SK-N-SH (cell line): Measurements from ENCODE around the gene HDAC4. TPM values are rescaled to one million over a fixed set of nuclear protein-coding genes. Genes with fewer than 3 reads are reported as not detected.

Experiments
- CTCF ChIA-PET: fragments of 300-600, 350-600 bp; formaldehyde crosslinking; extraction: SDS; loops from one replicate; lab custom pipeline; 2021; lab: Yijun Ruan, JAX
- POLR2A ChIA-PET: fragments of 350-600 bp; sonication (Branson Sonifier 250); formaldehyde crosslinking; extraction: SDS; loops from one replicate; lab custom pipeline; 2020; ENCODE audit warnings: antibody characterized with exemption, inconsistent platforms; lab: Yijun Ruan, JAX
- DNase-seq: peaks from one replicate; pipeline ENCODE4 v3.0.0; 2012
- H2AFZ ChIP-seq: fragments of 200-600 bp; sonication (generic); 2 replicates; pipeline ENCODE4 v1.8.1; 2016; ENCODE audit warnings: antibody characterized with exemption, mild to moderate bottlenecking, low read depth
- H3F3A ChIP-seq: fragments of 200-600 bp; sonication (generic); replicated peaks from 2 replicates; pipeline ENCODE3; 2016; ENCODE audit warnings: antibody characterized with exemption, mild to moderate bottlenecking; ENCODE audit not compliant: insufficient read depth
- H3K27ac ChIP-seq, 2 experiments: fragments of 200-500 bp in 1 of 2; fragments of 200-600 bp in 1 of 2; sonication (Bioruptor generic) in 1 of 2; sonication (generic), shearing (Covaris generic) in 1 of 2; 2 replicates each; pipeline versions ENCODE4 v1.5.1 to v1.6.1; 2014 to 2016; ENCODE audit warnings: low read depth in 2 of 2, inconsistent platforms in 1 of 2, low read length in 1 of 2, mild to moderate bottlenecking in 1 of 2, mixed read lengths in 1 of 2
- H3K27me3 ChIP-seq: fragments of 200-600 bp; sonication (generic), shearing (Covaris generic); 2 replicates; pipeline ENCODE4 v1.6.1; 2016; ENCODE audit warnings: mixed run types; ENCODE audit not compliant: insufficient read depth
- H3K36me3 ChIP-seq, 2 experiments: fragments of 200-500 bp in 1 of 2; fragments of 200-600 bp in 1 of 2; sonication (Bioruptor generic) in 1 of 2; sonication (generic) in 1 of 2; replicated peaks in 1 of 2; 2 replicates each; pipeline versions ENCODE3 to v1.5.1; 2014 to 2016; ENCODE audit warnings: low read length in 1 of 2, mild to moderate bottlenecking in 1 of 2; ENCODE audit not compliant: insufficient read depth in 2 of 2, control insufficient read depth in 1 of 2
- H3K4me1 ChIP-seq, 2 experiments: fragments of 200-500 bp in 1 of 2; fragments of 200-600 bp in 1 of 2; sonication (Bioruptor generic) in 1 of 2; sonication (generic), shearing (Covaris generic) in 1 of 2; 2 replicates each; pipeline versions ENCODE4 v1.5.1 to v1.6.1; 2014 to 2016; ENCODE audit warnings: low read depth in 1 of 2, low read length in 1 of 2, mixed run types in 1 of 2; ENCODE audit not compliant: insufficient read depth in 2 of 2, control insufficient read depth in 1 of 2
- H3K4me2 ChIP-seq: fragments of 200-600 bp; sonication (generic), shearing (Covaris generic); 2 replicates; pipeline ENCODE4 v1.6.1; 2017; ENCODE audit warnings: mixed run types
- H3K4me3 ChIP-seq, 2 experiments: fragments of 200-500 bp in 1 of 2; fragments of 200-600 bp in 1 of 2; sonication (Bioruptor generic) in 1 of 2; sonication (generic), shearing (Covaris generic) in 1 of 2; 2 replicates each; pipeline versions ENCODE4 v1.5.1 to v1.8.1; 2014 to 2016; ENCODE audit warnings: low read depth in 2 of 2, inconsistent platforms in 1 of 2, low read length in 1 of 2, mild to moderate bottlenecking in 1 of 2, mixed read lengths in 1 of 2, moderate library complexity in 1 of 2
- H3K79me2 ChIP-seq: fragments of 200-600 bp; sonication (generic); 2 replicates; pipeline ENCODE4 v1.8.1; 2017; ENCODE audit warnings: mild to moderate bottlenecking; ENCODE audit not compliant: insufficient read depth
- H3K9ac ChIP-seq: fragments of 200-600 bp; sonication (generic); 2 replicates; pipeline ENCODE4 v1.6.1; 2017; ENCODE audit warnings: mixed run types
- H3K9me2 ChIP-seq: fragments of 200-600 bp; sonication (generic); 2 replicates; pipeline ENCODE4 v1.6.1; 2017; ENCODE audit warnings: mixed run types
- H3K9me3 ChIP-seq: fragments of 200-600 bp; sonication (generic); 2 replicates; pipeline ENCODE4 v1.6.1; 2017; ENCODE audit warnings: mixed run types, mild to moderate bottlenecking, moderate library complexity
- H4K20me1 ChIP-seq: fragments of 200-600 bp; sonication (generic); 2 replicates; pipeline ENCODE4 v1.6.1; 2017; ENCODE audit warnings: mild to moderate bottlenecking, mixed run types; ENCODE audit not compliant: insufficient read depth
- CTCF ChIP-seq: fragments of 200-600 bp; sonication (generic); IDR thresholded peaks from 2 replicates; pipeline ENCODE4 v1.6.1; 2017; ENCODE audit warnings: antibody characterized with exemption, mild to moderate bottlenecking, moderate library complexity
- ELF1 ChIP-seq: IDR thresholded peaks from 2 replicates; pipeline ENCODE4 v1.4.0; 2012
- EP300 ChIP-seq, 2 experiments: IDR thresholded peaks; 2 replicates each; pipeline versions ENCODE4 v1.4.0 to v1.6.1; 2012; ENCODE audit warnings: borderline replicate concordance in 1 of 2, low read depth in 1 of 2, low read length in 1 of 2
- FOXM1 ChIP-seq: IDR thresholded peaks from 2 replicates; pipeline ENCODE4 v1.4.0; 2012; ENCODE audit warnings: low read depth, mild to moderate bottlenecking
- GATA2 ChIP-seq: sonication (generic); formaldehyde crosslinking; IDR thresholded peaks from 2 replicates; pipeline ENCODE4 v1.5.0; 2020; ENCODE audit warnings: mild to moderate bottlenecking, missing genetic modification reagents
- IRF3 ChIP-seq: fragments of 150-350 bp; IDR thresholded peaks from 2 replicates; pipeline ENCODE4 v1.6.1; 2016; ENCODE audit warnings: mild to moderate bottlenecking, low read depth, low read length
- JUND ChIP-seq: IDR thresholded peaks from 2 replicates; pipeline ENCODE4 v1.4.0; 2012
- MAX ChIP-seq: IDR thresholded peaks from 2 replicates; pipeline ENCODE4 v1.4.0; 2012; ENCODE audit warnings: low read depth
- PBX3 ChIP-seq: IDR thresholded peaks from 2 replicates; pipeline ENCODE4; 2012
- REST ChIP-seq: IDR thresholded peaks from 2 replicates; pipeline ENCODE4 v1.6.1; 2012; ENCODE audit warnings: mild to moderate bottlenecking, low read depth, low read length, moderate library complexity
- SIN3A ChIP-seq: IDR thresholded peaks from 2 replicates; pipeline ENCODE4 v1.6.1; 2012; ENCODE audit warnings: low read depth, mild to moderate bottlenecking, low read length, moderate library complexity, borderline replicate concordance
- TCF12 ChIP-seq: IDR thresholded peaks from 2 replicates; pipeline ENCODE4 v1.4.0; 2012
- USF1 ChIP-seq: IDR thresholded peaks from 2 replicates; pipeline ENCODE4 v1.4.0; 2012; ENCODE audit warnings: low read depth, borderline replicate concordance
- USF2 ChIP-seq: fragments of 150-350 bp; IDR thresholded peaks from 2 replicates; pipeline ENCODE4 v1.6.1; 2017; ENCODE audit warnings: antibody characterized with exemption, low read length, low read depth, borderline replicate concordance
- WGBS: methylation state at CpG from one replicate; pipeline ENCODE4 v1.1.6; 2017; ENCODE audit warnings: low lambda C conversion rate; 5-methylcytosine and 5-hydroxymethylcytosine counted together
- polyA plus RNA-seq, 3 experiments: library from polyadenylated mRNA; depleted of rRNA; stranded (reverse); fragments of >200 nt; gene quantifications; 2 replicates each; pipeline ENCODE4 v1.2.3, GENCODE V29; 2012

Gene HDAC4
- polyA plus RNA-seq, 1 of the 3 experiments (the other 2 are of a cell fraction), result 5.5 TPM

GRCh38 chr2:239141021-239141760 is 259.6 kb downstream of the HDAC4 start:
- no peak for DNase-seq
- CTCF ChIA-PET, result interaction anchor here (1.3 kb wide), 1 partner anchor 46 kb away, joined by 3 read pairs; no protein-coding TSS in a partner anchor

More at GRCh38 chr2:239141021-239141760, 259.6 kb downstream of the HDAC4 start:
- TF ChIP-seq TCF12 (no peak), IRF3 (no peak), FOXM1 (no peak), EP300 (IDR thresholded peaks at IDR 0.05; ENCODE audit: borderline replicate concordance in 1 of 2, low read depth in 1 of 2, low read length in 1 of 2) (no peak), ELF1 (no peak), SIN3A (no peak), REST (no peak), GATA2 (CRISPR knock-in tag) (no peak), JUND (no peak), CTCF (no peak), MAX (no peak), USF2 (no peak), PBX3 (no peak), USF1 (no peak)
- H3F3A ChIP-seq, result no peaks in the 10 kb centered on the region
- H3K4me1 ChIP-seq, result no peaks in the 10 kb centered on the region; a peak in 1 of 4 replicates
- H2AFZ ChIP-seq, result no peak overlapping the region
- no peaks in the 10 kb centered on the region for H4K20me1 ChIP-seq
- H3K36me3 ChIP-seq, result peaks cover 0 to 32% of the 10 kb centered on the region in 2 experiments
- H3K9ac ChIP-seq, result no peak overlapping the region
- 91% methylated on average over 12 of the region's 14 CpGs for WGBS
- no peak overlapping the region for H3K27ac ChIP-seq
- POLR2A ChIA-PET, result no interaction called here
- no peaks in the 10 kb centered on the region for H3K9me3 ChIP-seq
- no peak overlapping the region for H3K4me2 ChIP-seq
- no peaks in the 10 kb centered on the region for H3K79me2 ChIP-seq
- H3K4me3 ChIP-seq, result no peak overlapping the region
- no peaks in the 10 kb centered on the region for H3K9me2 ChIP-seq
- no peaks in the 10 kb centered on the region for H3K27me3 ChIP-seq
